GM12891 (cell line): ENCODE data around the gene MAPKAPK5.

ENCODE experiments used
- PAX5 ChIP-seq: IDR thresholded peaks from 2 replicates; pipeline ENCODE4 v1.6.1; 2011; ENCODE audit warnings: low read length, moderate library complexity, mild to moderate bottlenecking; ENCODE audit not compliant: insufficient read depth, severe bottlenecking
- POLR2A ChIP-seq: IDR thresholded peaks from 2 replicates; pipeline ENCODE4 v1.6.1; 2011; ENCODE audit warnings: low read depth, low read length, control low read depth
- POLR2AphosphoS5 ChIP-seq: IDR thresholded peaks from 2 replicates; pipeline ENCODE4 v1.6.1; 2011; ENCODE audit warnings: low read depth, low read length, control low read depth
- TAF1 ChIP-seq: IDR thresholded peaks from 2 replicates; pipeline ENCODE4 v1.6.1; 2011; ENCODE audit warnings: low read depth, low read length, control low read depth

DNA sequence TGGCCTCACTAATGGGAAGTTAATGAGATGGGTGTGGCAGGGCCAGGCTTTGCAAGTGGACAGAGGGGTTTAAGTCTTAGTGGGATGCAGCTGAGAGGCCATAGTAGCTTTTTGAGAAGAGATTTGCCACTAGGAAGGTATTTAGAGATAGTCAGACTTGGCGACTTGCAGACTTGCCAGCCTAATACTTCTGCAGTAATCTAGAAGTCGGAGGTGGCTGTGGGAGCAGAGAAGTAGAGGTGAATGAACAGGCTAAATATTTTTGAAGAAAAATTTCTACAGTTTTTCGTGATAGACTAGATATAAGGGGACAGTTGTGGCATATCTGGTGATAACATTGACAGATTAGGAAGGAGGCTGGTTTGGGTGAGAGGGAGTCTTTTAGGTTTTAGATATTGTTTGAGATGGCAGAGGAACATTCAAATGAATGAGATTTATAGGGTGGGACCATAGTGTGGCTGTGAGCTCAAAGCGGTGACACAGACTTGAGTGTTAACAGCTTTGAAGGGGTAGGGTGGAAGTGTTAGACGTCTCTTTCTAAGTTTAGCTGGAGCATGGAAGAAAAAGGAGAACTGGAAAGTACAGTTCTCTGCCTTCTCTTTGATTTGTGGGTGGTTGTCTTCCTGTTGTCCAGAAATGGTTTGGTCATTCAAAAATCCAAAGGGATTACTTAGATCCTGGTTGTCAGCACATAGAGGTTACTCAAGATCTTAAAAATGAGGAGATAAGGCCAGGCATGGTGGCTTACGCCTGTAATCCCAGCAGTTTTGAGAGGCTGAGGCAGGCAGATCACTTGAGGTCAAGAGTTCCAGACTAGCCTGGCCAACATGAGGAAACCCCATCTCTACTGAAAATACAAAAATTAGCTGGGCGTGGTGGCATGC lies 44.9 kb downstream of the MAPKAPK5 start:
- TF ChIP-seq TAF1 (no peak), POLR2A (no peak), PAX5 (no peak), POLR2AphosphoS5 (no peak)
